C4-2B (cell line): ENCODE data around the gene ACCSL.

Experiments used
- ZFX ChIP-seq: fragments of 450-650 bp; IDR thresholded peaks from 2 replicates; pipeline ENCODE4 v1.6.1; 2017
- TF ChIP-seq, protein P1 (sequence below): fragments of 450-650 bp; conservative IDR thresholded peaks from 2 replicates; pipeline ENCODE4 v1.5.1; 2017; ENCODE audit warnings: mild to moderate bottlenecking

DNA sequence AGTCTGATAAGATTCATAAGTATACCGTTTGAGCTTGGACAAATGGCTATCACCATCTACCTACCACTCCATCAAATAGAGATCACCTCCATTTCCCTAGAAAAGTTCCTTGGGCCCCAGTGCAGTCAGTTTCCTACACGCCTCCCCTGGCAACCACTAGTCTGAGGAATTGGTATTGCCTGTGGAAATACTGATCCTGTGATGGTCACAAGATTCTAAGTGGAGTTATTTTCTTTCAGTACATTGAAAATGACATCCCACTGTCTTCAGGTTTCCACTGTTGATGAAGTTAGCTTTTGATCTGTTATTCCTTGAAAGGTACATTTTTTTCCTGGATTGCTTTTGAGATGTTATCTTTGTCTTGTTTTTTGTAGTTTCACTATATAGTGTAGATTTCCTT lies 4.6 kb upstream of the ACCSL start:
- TF ChIP-seq, protein P1, sequence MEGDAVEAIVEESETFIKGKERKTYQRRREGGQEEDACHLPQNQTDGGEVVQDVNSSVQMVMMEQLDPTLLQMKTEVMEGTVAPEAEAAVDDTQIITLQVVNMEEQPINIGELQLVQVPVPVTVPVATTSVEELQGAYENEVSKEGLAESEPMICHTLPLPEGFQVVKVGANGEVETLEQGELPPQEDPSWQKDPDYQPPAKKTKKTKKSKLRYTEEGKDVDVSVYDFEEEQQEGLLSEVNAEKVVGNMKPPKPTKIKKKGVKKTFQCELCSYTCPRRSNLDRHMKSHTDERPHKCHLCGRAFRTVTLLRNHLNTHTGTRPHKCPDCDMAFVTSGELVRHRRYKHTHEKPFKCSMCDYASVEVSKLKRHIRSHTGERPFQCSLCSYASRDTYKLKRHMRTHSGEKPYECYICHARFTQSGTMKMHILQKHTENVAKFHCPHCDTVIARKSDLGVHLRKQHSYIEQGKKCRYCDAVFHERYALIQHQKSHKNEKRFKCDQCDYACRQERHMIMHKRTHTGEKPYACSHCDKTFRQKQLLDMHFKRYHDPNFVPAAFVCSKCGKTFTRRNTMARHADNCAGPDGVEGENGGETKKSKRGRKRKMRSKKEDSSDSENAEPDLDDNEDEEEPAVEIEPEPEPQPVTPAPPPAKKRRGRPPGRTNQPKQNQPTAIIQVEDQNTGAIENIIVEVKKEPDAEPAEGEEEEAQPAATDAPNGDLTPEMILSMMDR, result no peak
- TF ChIP-seq ZFX, result no peak
